ENCODE measurements around the gene UHRF1. TPM values are rescaled to one million over a fixed set of nuclear protein-coding genes. Genes with fewer than 3 reads are reported as not detected.

The UHRF1 gene
- total RNA-seq, 1 experiment from 2014 or later = 109 TPM

GRCh38 chr19:4991538-4991937 is 82.2 kb downstream of the UHRF1 start:
- BruUV-seq (replicated peaks) = no TSS peak

More at GRCh38 chr19:4991538-4991937, 82.2 kb downstream of the UHRF1 start:
- no peak overlapping the region for H3K27ac ChIP-seq (ENCODE audit: low read depth, low read length)
- H3K4me3 ChIP-seq (replicated peaks in 1 of 2; ENCODE audit: low read depth in 1 of 2, low read length in 2 of 2) = no peak overlapping the region
- no peaks in the 10 kb centered on the region for H3K27me3 ChIP-seq (ENCODE audit: insufficient read depth, low read length)
- H3K9me3 ChIP-seq (ENCODE audit: control insufficient read depth in 1 of 2, insufficient read depth in 1 of 2, low read depth in 1 of 2, low read length in 2 of 2) = no peaks in the 10 kb centered on the region
- no peak overlapping the region for H2AFZ ChIP-seq (ENCODE audit: low read depth, low read length, poor library complexity, severe bottlenecking)
- H3K79me2 ChIP-seq (ENCODE audit: insufficient read depth, low read length) = peaks cover 51% of the 10 kb centered on the region
- H3K36me3 ChIP-seq (ENCODE audit: control insufficient read depth in 1 of 2, insufficient read depth in 2 of 2, low read length in 2 of 2) = no peaks in the 10 kb centered on the region
- ChIA-PET POLR2A (no interaction called here), RAD21 (ENCODE audit: low non-redundant PET in 1 of 2, low total read pairs in 2 of 2, uncharacterized antibody in 2 of 2, unreplicated experiment in 2 of 2) (no interaction called here), CTCF (no interaction called here)
- ATAC-seq = no peak
- no peak for DNase-seq (ENCODE audit: low read depth, low spot score)
- H4K20me1 ChIP-seq (ENCODE audit: insufficient read depth) = no peaks in the 10 kb centered on the region
- no peaks in the 10 kb centered on the region for H3K9me2 ChIP-seq (ENCODE audit: insufficient read depth)
- no peak for TF ChIP-seq CBX3 (IDR thresholded peaks at IDR 0.05; ENCODE audit: low read depth)
- TF ChIP-seq JUND (IDR thresholded peaks at IDR 0.05) = no peak
- TF ChIP-seq SRF (IDR thresholded peaks at IDR 0.05; ENCODE audit: low read depth) = no peak
- no peak for TF ChIP-seq RAD21 (IDR thresholded peaks at IDR 0.05; ENCODE audit: low read depth)
- no peak for TF ChIP-seq ATF3 (IDR thresholded peaks at IDR 0.05)
- TF ChIP-seq YY1 (IDR thresholded peaks at IDR 0.05; ENCODE audit: extremely low read depth, insufficient replicate concordance, low read depth, low read length) = no peak
- TF ChIP-seq SP1 (IDR thresholded peaks at IDR 0.05; ENCODE audit: low read depth) = no peak
- no peak for TF ChIP-seq TCF7L2 (IDR thresholded peaks at IDR 0.05; ENCODE audit: borderline replicate concordance, extremely low read depth, insufficient read depth, insufficient read length)
- no peak for TF ChIP-seq ZBTB33 (IDR thresholded peaks at IDR 0.05; ENCODE audit: extremely low read depth, insufficient replicate concordance, low read length)
- no peak for TF ChIP-seq EZH2 (IDR thresholded peaks at IDR 0.05)
- TF ChIP-seq ELF1 (IDR thresholded peaks at IDR 0.05; ENCODE audit: borderline replicate concordance, low read depth) = no peak
- no peak for TF ChIP-seq FOSL1 (IDR thresholded peaks at IDR 0.05; ENCODE audit: low read depth)
- TF ChIP-seq MAX (IDR thresholded peaks at IDR 0.05) = no peak
- no peak for TF ChIP-seq SIN3A (IDR thresholded peaks at IDR 0.05; ENCODE audit: low read depth)
- TF ChIP-seq ZNF274 (IDR thresholded peaks at IDR 0.05; ENCODE audit: low read depth, low read length) = no peak
- no peak for TF ChIP-seq EGR1 (IDR thresholded peaks at IDR 0.05; ENCODE audit: low read depth)
- TF ChIP-seq POLR2AphosphoS5 (IDR thresholded peaks at IDR 0.05; ENCODE audit: low read depth, low read length) = no peak
- intact Hi-C loops (cut with micrococcal nuclease) = no loop called here
- H3K4me2 ChIP-seq (ENCODE audit: low read length) = no peak overlapping the region
- H3K4me1 ChIP-seq (ENCODE audit: control insufficient read depth in 1 of 2, insufficient read depth in 2 of 2, low read length in 2 of 2) = peaks cover 15 to 29% of the 10 kb centered on the region in 2 experiments
- H3K9ac ChIP-seq (ENCODE audit: low read length) = no peak overlapping the region
